ENCODE measurements around the gene PRKG1. TPM values are rescaled to one million over a fixed set of nuclear protein-coding genes. Genes with fewer than 3 reads are reported as not detected.

PRKG1 gene
- total and polyA plus RNA-seq, 2 of the 8 experiments (the other 6 are each of a cell fraction or from before 2014, with no cell fraction given), result 4.2 to 15.2 TPM

DNA sequence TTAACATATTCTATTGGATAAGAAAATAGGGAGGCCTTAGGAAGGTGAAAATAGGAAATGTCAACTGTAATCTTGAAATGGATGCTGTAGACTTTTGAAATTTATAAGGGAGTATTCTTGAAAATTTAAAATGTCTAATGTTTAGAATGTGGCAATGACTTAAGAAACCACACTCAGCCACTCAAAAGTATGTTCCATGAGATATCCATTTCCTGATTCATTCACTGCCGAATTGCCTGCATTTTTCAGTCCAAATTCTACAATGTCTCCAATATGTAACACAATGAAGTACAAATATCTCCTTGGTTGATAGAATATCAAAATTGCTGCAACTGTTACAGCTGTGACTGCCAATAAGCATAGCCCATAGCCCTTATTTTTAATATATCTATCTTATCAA, 25.9 kb downstream of the PRKG1 start (continued):
- TF ChIP-seq, protein P1, sequence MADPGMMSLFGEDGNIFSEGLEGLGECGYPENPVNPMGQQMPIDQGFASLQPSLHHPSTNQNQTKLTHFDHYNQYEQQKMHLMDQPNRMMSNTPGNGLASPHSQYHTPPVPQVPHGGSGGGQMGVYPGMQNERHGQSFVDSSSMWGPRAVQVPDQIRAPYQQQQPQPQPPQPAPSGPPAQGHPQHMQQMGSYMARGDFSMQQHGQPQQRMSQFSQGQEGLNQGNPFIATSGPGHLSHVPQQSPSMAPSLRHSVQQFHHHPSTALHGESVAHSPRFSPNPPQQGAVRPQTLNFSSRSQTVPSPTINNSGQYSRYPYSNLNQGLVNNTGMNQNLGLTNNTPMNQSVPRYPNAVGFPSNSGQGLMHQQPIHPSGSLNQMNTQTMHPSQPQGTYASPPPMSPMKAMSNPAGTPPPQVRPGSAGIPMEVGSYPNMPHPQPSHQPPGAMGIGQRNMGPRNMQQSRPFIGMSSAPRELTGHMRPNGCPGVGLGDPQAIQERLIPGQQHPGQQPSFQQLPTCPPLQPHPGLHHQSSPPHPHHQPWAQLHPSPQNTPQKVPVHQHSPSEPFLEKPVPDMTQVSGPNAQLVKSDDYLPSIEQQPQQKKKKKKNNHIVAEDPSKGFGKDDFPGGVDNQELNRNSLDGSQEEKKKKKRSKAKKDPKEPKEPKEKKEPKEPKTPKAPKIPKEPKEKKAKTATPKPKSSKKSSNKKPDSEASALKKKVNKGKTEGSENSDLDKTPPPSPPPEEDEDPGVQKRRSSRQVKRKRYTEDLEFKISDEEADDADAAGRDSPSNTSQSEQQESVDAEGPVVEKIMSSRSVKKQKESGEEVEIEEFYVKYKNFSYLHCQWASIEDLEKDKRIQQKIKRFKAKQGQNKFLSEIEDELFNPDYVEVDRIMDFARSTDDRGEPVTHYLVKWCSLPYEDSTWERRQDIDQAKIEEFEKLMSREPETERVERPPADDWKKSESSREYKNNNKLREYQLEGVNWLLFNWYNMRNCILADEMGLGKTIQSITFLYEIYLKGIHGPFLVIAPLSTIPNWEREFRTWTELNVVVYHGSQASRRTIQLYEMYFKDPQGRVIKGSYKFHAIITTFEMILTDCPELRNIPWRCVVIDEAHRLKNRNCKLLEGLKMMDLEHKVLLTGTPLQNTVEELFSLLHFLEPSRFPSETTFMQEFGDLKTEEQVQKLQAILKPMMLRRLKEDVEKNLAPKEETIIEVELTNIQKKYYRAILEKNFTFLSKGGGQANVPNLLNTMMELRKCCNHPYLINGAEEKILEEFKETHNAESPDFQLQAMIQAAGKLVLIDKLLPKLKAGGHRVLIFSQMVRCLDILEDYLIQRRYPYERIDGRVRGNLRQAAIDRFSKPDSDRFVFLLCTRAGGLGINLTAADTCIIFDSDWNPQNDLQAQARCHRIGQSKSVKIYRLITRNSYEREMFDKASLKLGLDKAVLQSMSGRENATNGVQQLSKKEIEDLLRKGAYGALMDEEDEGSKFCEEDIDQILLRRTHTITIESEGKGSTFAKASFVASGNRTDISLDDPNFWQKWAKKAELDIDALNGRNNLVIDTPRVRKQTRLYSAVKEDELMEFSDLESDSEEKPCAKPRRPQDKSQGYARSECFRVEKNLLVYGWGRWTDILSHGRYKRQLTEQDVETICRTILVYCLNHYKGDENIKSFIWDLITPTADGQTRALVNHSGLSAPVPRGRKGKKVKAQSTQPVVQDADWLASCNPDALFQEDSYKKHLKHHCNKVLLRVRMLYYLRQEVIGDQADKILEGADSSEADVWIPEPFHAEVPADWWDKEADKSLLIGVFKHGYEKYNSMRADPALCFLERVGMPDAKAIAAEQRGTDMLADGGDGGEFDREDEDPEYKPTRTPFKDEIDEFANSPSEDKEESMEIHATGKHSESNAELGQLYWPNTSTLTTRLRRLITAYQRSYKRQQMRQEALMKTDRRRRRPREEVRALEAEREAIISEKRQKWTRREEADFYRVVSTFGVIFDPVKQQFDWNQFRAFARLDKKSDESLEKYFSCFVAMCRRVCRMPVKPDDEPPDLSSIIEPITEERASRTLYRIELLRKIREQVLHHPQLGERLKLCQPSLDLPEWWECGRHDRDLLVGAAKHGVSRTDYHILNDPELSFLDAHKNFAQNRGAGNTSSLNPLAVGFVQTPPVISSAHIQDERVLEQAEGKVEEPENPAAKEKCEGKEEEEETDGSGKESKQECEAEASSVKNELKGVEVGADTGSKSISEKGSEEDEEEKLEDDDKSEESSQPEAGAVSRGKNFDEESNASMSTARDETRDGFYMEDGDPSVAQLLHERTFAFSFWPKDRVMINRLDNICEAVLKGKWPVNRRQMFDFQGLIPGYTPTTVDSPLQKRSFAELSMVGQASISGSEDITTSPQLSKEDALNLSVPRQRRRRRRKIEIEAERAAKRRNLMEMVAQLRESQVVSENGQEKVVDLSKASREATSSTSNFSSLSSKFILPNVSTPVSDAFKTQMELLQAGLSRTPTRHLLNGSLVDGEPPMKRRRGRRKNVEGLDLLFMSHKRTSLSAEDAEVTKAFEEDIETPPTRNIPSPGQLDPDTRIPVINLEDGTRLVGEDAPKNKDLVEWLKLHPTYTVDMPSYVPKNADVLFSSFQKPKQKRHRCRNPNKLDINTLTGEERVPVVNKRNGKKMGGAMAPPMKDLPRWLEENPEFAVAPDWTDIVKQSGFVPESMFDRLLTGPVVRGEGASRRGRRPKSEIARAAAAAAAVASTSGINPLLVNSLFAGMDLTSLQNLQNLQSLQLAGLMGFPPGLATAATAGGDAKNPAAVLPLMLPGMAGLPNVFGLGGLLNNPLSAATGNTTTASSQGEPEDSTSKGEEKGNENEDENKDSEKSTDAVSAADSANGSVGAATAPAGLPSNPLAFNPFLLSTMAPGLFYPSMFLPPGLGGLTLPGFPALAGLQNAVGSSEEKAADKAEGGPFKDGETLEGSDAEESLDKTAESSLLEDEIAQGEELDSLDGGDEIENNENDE (IDR thresholded peaks at IDR 0.05; ENCODE audit: insufficient replicate concordance, low read length), result no peak
- TF ChIP-seq CEBPB (IDR thresholded peaks at IDR 0.05; ENCODE audit: low read depth, low read length) (no peak), POU5F1 (IDR thresholded peaks at IDR 0.05; ENCODE audit: low read depth, low read length) (no peak), MAFK (IDR thresholded peaks at IDR 0.05; ENCODE audit: low read depth, low read length) (no peak), RXRA (IDR thresholded peaks at IDR 0.05; ENCODE audit: insufficient read depth, low read depth, low read length) (no peak), POLR2AphosphoS5 (IDR thresholded peaks at IDR 0.05; ENCODE audit: low read depth, low read length) (no peak)

All from H1 (cell line).